Suppressor macrophage treated with lipopolysaccharide for 1 hour (primary cell): ENCODE data around the gene NUP210.

ENCODE experiments used
- DNase-seq, 3 donors: peaks; one replicate each; pipeline ENCODE4 v3.0.0-alpha.2; 2020 to 2022

NUP210 gene

DNA sequence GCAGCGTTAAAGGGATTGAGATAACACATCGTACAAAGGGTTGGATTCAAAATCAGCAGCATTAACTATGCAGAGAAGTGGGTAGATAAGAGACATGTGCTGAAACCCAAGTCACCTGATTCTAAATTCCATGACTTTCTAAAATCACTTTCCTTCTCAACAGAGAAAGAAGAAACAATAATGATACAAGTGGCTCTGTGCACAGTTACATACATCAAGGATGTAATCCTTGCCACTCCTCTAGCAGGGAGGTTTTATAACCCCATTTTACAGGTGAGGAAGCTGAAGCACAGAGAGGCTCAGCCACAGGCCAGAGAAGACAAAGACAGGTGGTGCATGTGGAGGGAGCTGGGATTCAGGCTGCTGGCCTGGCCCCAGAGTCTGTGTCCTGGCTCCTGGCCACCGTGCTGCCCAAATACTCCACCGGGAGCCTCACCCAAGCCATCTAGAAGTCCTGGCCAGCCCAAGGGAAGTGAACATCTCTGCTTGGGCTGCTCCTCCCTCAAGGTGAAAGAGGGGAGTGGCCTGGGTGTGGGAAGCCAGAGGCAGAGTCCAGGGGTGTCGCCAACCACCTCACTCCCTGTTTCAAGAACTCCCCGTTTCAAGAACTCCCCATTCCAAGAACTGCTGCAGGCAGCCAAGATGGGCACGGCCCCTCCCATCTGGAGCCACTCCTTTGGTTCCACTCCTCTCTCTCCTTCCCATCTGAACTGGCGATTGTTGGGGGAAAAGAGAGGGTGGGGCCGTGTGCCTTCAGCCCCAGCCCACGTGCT is 147.1 kb downstream of the NUP210 start:
- DNase-seq, result no peak

DNA sequence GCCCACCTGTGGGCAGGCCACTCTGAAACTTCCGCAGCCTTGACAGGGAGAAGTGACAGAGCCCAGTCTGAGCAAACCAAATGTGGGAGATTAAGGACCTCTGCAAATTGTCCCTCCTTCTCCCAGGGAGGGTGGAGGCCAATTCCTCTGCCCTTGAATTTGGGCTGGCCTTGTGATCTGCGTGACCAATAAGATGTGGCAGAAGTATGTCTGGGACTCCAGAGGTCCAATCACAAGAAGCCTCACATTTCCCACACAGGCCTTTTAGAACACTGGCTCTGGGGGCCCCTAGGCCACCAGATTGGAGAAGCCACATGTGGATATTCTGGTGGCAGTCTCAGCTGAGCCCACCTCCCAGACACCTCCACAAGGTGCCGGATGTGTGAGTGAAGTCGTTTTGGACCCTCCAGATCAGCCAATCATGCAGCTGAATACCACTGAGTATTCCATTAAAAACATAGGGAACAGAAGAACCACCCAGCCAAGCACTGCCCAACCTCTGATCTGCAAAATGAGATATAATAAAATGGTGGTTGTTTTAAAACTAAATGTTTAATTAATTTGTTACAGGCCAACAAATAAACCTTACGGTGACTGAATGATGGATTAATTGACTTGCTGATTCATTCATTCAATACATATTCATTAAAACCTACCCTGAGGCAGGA is 150.3 kb downstream of the NUP210 start:
- DNase-seq, result no peak

DNA sequence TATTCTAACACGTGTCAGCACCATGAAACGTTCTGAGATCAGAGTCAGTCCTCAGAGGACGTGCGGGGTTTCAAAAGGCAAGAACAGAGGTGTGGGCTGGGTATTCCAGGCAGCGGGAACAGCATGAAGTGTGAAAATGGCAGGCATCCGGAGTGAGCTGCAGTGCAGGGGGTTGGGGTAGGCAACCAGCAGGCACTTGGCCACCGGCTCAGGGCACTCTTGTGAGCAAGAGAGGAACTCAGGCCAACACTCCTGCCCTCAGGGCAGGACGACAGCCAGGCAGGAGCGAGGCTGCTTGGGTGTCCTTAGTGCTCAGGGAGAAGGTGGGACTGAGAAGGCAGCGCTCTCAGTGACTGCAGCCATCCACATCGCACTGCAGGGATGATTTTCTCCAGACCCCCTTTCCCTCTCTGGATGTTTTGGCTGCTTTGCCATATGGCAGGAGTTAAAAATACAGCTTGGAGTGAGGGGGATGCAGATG is 151.1 kb downstream of the NUP210 start:
- no peak for DNase-seq

DNA sequence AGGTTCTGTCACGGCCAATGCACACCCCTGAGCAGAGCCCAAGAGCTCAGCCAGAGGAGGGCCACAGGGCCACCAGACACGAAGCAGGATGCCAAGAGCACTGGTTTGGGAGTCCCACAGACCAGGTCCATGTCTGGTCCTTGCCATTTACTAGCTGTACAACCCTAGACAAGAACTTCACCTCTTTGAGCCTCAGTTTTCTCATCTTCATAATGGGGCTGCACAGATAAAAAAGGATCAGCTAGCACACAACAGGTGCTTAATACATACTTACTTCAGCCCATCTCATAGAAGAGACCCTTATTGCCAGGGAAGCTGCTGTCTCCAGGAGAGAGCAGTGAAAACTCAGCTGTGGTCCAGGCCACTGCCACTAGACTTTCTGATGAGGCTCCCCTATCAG is 152.0 kb downstream of the NUP210 start:
- no peak for DNase-seq

DNA sequence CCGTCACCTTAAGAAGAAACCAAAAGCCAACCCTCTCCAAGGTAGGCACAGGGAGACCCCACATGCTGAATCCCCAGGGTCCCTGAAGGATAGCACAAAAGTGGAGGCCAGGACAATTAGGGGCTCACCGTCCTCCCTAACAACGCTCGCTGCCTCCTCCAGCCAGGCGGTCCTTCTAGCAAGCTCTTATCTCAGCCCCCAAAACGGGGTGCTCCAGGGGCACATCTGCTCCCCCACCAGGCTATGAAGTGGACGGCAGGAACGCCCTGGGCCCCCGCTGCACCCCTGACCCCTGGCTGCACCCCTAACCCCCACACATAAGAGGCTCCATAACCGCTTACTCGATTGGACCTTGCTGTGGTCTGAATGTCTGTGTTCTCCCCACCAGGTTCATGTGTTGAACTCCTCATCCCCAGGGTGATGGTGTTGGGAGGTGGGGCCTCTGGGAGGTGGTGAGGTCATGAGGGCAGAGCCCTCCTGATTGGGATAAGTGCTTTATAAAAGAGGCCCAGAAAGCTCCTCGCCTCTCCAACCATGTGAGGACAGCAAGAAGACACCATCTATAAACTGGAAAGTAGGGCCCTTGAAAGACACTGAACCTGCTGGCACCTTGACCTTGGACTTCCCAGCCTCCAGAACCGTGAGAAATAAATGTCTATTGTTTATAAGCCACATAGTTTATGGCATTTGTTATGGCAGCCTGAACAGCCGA is 153.3 kb downstream of the NUP210 start:
- DNase-seq, result no peak
